GM19438 (cell line): ENCODE data around the gene MORN5.

Experiments used
- ATAC-seq: cut with Tn5 transposase; IDR thresholded peaks from one replicate; pipeline ENCODE4 v1.9.1; 2021; ENCODE audit warnings: low read depth; ENCODE audit not compliant: unreplicated experiment

MORN5 gene

GRCh38 chr9:122140368-122141193 is 19.1 kb upstream of the MORN5 start:
- no peak for ATAC-seq

GRCh38 chr9:122141671-122142070 is 18.0 kb upstream of the MORN5 start:
- ATAC-seq: no peak

GRCh38 chr9:122143296-122143695 is 16.4 kb upstream of the MORN5 start:
- ATAC-seq: no peak

GRCh38 chr9:122143876-122144405 is 15.8 kb upstream of the MORN5 start:
- ATAC-seq: no peak

- no peak for ATAC-seq
Measured at GRCh38 chr9:122144836-122145591, 14.7 kb upstream of the MORN5 start.

GRCh38 chr9:122145592-122145863 is 14.2 kb upstream of the MORN5 start:
- ATAC-seq: no peak

GRCh38 chr9:122151267-122151828 is 8.4 kb upstream of the MORN5 start:
- no peak for ATAC-seq

- ATAC-seq: no peak
Measured at GRCh38 chr9:122155796-122156195, 3.9 kb upstream of the MORN5 start.

- ATAC-seq: no peak
Measured at GRCh38 chr9:122158202-122158601, 1.5 kb upstream of the MORN5 start.

GRCh38 chr9:122159925-122160246 is 178 bp downstream of the MORN5 start:
- ATAC-seq: no peak

- ATAC-seq: no peak
Measured at GRCh38 chr9:122162415-122162814, 2.7 kb downstream of the MORN5 start.

GRCh38 chr9:122164286-122164685 is 4.6 kb downstream of the MORN5 start:
- no peak for ATAC-seq

- no peak for ATAC-seq
Measured at GRCh38 chr9:122168356-122168755, 8.6 kb downstream of the MORN5 start.

GRCh38 chr9:122172131-122172530 is 12.4 kb downstream of the MORN5 start:
- ATAC-seq: no peak

GRCh38 chr9:122173670-122174069 is 14.0 kb downstream of the MORN5 start:
- ATAC-seq: no peak

GRCh38 chr9:122176916-122177315 is 17.2 kb downstream of the MORN5 start:
- ATAC-seq: no peak

- no peak for ATAC-seq
Measured at GRCh38 chr9:122179054-122179689, 19.5 kb downstream of the MORN5 start.

- ATAC-seq: no peak
Measured at GRCh38 chr9:122179690-122180074, 20.0 kb downstream of the MORN5 start.

GRCh38 chr9:122180633-122181032 is 20.9 kb downstream of the MORN5 start:
- no peak for ATAC-seq

- no peak for ATAC-seq
Measured at GRCh38 chr9:122183501-122183900, 23.8 kb downstream of the MORN5 start.

GRCh38 chr9:122184551-122184950 is 24.8 kb downstream of the MORN5 start:
- no peak for ATAC-seq
